ENCODE measurements around the gene STX1B.

DNA sequence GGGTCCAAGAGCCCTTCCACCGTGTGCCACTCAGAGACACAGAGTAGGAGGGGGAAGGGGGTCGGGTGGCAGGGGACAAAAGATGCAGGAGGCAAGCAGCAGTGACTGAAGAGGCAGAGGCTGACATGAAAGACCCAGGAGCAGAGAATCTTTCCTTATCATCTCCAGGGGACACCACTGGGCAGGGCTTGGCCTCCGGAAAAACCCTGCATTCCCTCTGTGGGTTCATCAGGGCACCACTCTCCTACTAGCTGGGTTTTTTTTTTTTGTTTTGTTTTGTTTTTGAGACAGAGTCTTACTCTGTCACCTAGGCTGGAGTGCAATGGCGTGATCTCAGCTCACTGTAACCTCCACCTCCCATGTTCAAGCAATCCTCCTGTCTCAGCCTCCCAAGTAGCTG is 20.8 kb upstream of the STX1B start:
- TF ChIP-seq, protein P1, sequence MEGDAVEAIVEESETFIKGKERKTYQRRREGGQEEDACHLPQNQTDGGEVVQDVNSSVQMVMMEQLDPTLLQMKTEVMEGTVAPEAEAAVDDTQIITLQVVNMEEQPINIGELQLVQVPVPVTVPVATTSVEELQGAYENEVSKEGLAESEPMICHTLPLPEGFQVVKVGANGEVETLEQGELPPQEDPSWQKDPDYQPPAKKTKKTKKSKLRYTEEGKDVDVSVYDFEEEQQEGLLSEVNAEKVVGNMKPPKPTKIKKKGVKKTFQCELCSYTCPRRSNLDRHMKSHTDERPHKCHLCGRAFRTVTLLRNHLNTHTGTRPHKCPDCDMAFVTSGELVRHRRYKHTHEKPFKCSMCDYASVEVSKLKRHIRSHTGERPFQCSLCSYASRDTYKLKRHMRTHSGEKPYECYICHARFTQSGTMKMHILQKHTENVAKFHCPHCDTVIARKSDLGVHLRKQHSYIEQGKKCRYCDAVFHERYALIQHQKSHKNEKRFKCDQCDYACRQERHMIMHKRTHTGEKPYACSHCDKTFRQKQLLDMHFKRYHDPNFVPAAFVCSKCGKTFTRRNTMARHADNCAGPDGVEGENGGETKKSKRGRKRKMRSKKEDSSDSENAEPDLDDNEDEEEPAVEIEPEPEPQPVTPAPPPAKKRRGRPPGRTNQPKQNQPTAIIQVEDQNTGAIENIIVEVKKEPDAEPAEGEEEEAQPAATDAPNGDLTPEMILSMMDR (IDR thresholded peaks at IDR 0.05): no peak
- TF ChIP-seq POLR2A (IDR thresholded peaks at IDR 0.05) (no peak), EP300 (IDR thresholded peaks at IDR 0.05; ENCODE audit: low read depth) (no peak), POLR2AphosphoS5 (IDR thresholded peaks at IDR 0.05) (no peak)
